OCI-LY3 (cell line): ENCODE results near the gene KLK7.
"Not testable (repeated sequence)": the region's sequence is repeated elsewhere in the genome, so short reads cannot be mapped to it uniquely, and the experiment has no call there.

ENCODE experiments used
- H2AFZ ChIP-seq: fragments of 200-600, 300-600 bp; shearing (Covaris generic); 2 replicates; pipeline ENCODE4 v1.6.0; 2014; ENCODE audit warnings: antibody characterized with exemption, low read depth, low read length
- H3K27ac ChIP-seq: fragments of 200-600, 300-600 bp; sonication (generic); 2 replicates; pipeline ENCODE4 v1.5.1; 2014; ENCODE audit warnings: mild to moderate bottlenecking, low read length, moderate library complexity, mixed read lengths
- H3K27me3 ChIP-seq: fragments of 200-600, 300-600 bp; sonication (generic); 2 replicates; pipeline ENCODE4 v1.6.1; 2014; ENCODE audit warnings: low read depth, low read length, mixed read lengths
- H3K36me3 ChIP-seq: fragments of 200-600, 300-600 bp; sonication (generic); replicated peaks from 2 replicates; pipeline ENCODE3; 2014; ENCODE audit warnings: low read depth, low read length, mixed read lengths
- H3K4me1 ChIP-seq: fragments of 300-600, 200-600 bp; sonication (generic); 2 replicates; pipeline ENCODE4 v1.6.1; 2014; ENCODE audit warnings: low read length, mixed read lengths
- H3K4me2 ChIP-seq: fragments of 200-600, 300-600 bp; sonication (generic); 2 replicates; pipeline ENCODE4 v1.6.1; 2014; ENCODE audit warnings: low read length, mixed read lengths
- H3K4me3 ChIP-seq: fragments of 300-600, 200-600 bp; sonication (generic); 2 replicates; pipeline ENCODE4 v1.5.1; 2014; ENCODE audit warnings: antibody characterized with exemption, mild to moderate bottlenecking, low read length, moderate library complexity
- H3K79me2 ChIP-seq: fragments of 300-600, 200-600 bp; shearing (Covaris generic); 2 replicates; pipeline ENCODE4 v1.6.1; 2014; ENCODE audit warnings: mild to moderate bottlenecking, low read length, mixed read lengths
- H3K9ac ChIP-seq: fragments of 300-600, 200-600 bp; shearing (Covaris generic); 2 replicates; pipeline ENCODE4 v1.6.0; 2014; ENCODE audit warnings: mild to moderate bottlenecking, low read length, moderate library complexity
- H3K9me3 ChIP-seq: fragments of 200-600, 300-600 bp; shearing (Covaris generic); 2 replicates; pipeline ENCODE4 v1.6.1; 2014; ENCODE audit warnings: low read length, mixed read lengths; ENCODE audit not compliant: insufficient read depth
- H4K20me1 ChIP-seq: fragments of 200-600, 300-600 bp; sonication (generic); 2 replicates; pipeline ENCODE4 v1.6.1; 2016; ENCODE audit warnings: low read length, mixed read lengths; ENCODE audit not compliant: insufficient read depth
- CTCF ChIP-seq: fragments of 200-600, 300-600 bp; sonication (generic); IDR thresholded peaks from 2 replicates; pipeline ENCODE4 v1.5.1; 2014; ENCODE audit warnings: antibody characterized with exemption, low read length, low read depth
- EZH2phosphoT487 ChIP-seq: fragments of 200-600 bp; shearing (Covaris generic); IDR thresholded peaks from 2 replicates; pipeline ENCODE4 v1.6.1; 2018; ENCODE audit warnings: antibody characterized with exemption, mixed run types, low read depth

Gene KLK7

GRCh38 chr19:50998686-50999085 lies 15.0 kb upstream of the KLK7 start:
- Histone ChIP-seq H3K79me2 (no peaks in the 10 kb centered on the region), H3K4me1 (no peaks in the 10 kb centered on the region), H3K4me2 (no peak overlapping the region), H3K27me3 (peaks cover 14% of the 10 kb centered on the region), H3K9me3 (no peaks in the 10 kb centered on the region), H2AFZ (no peak overlapping the region), H3K9ac (no peak overlapping the region), H3K27ac (no peak overlapping the region), H4K20me1 (no peaks in the 10 kb centered on the region), H3K36me3 (no peaks in the 10 kb centered on the region), H3K4me3 (no peak overlapping the region)
- no peak for TF ChIP-seq EZH2phosphoT487
- no peak for TF ChIP-seq CTCF

GRCh38 chr19:50998061-50998460 lies 14.3 kb upstream of the KLK7 start:
- H3K4me3 ChIP-seq = no peak overlapping the region
- no peaks in the 10 kb centered on the region for H4K20me1 ChIP-seq
- TF ChIP-seq EZH2phosphoT487 = no peak
- no peak for TF ChIP-seq CTCF
- no peaks in the 10 kb centered on the region for H3K79me2 ChIP-seq
- H3K27me3 ChIP-seq = peaks cover 14% of the 10 kb centered on the region
- H3K9me3 ChIP-seq = no peaks in the 10 kb centered on the region
- H3K9ac ChIP-seq = no peak overlapping the region
- H2AFZ ChIP-seq = no peak overlapping the region
- no peaks in the 10 kb centered on the region for H3K4me1 ChIP-seq
- no peak overlapping the region for H3K27ac ChIP-seq
- no peak overlapping the region for H3K4me2 ChIP-seq
- H3K36me3 ChIP-seq = no peaks in the 10 kb centered on the region

- Histone ChIP-seq H3K4me1 (no peaks in the 10 kb centered on the region), H3K9me3 (no peaks in the 10 kb centered on the region), H3K79me2 (no peaks in the 10 kb centered on the region), H3K27ac (no peak overlapping the region), H3K9ac (no peak overlapping the region), H3K4me3 (no peak overlapping the region), H4K20me1 (no peaks in the 10 kb centered on the region), H3K4me2 (no peak overlapping the region), H3K27me3 (peaks cover 35% of the 10 kb centered on the region), H2AFZ (no peak overlapping the region; the same call in 1 of the 2 replicates), H3K36me3 (no peaks in the 10 kb centered on the region)
- TF ChIP-seq EZH2phosphoT487 = no peak
- no peak for TF ChIP-seq CTCF
Measured at GRCh38 chr19:50994129-50994528, 10.4 kb upstream of the KLK7 start.

- Histone ChIP-seq H4K20me1 (no peaks in the 10 kb centered on the region), H3K9ac (no peak overlapping the region), H3K27me3 (peaks cover 37% of the 10 kb centered on the region), H3K27ac (no peak overlapping the region), H3K4me2 (no peak overlapping the region), H3K9me3 (no peaks in the 10 kb centered on the region), H3K4me3 (no peak overlapping the region), H2AFZ (no peak overlapping the region), H3K36me3 (no peaks in the 10 kb centered on the region), H3K79me2 (no peaks in the 10 kb centered on the region), H3K4me1 (no peaks in the 10 kb centered on the region)
- TF ChIP-seq EZH2phosphoT487 = no peak
- TF ChIP-seq CTCF = no peak
Measured at GRCh38 chr19:50992666-50993035, 8.9 kb upstream of the KLK7 start.

GRCh38 chr19:50984416-50984815 lies 699 bp upstream of the KLK7 start:
- H3K9me3 ChIP-seq, H3K4me2 ChIP-seq, H3K79me2 ChIP-seq, H3K36me3 ChIP-seq, H3K9ac ChIP-seq, H4K20me1 ChIP-seq, H3K27ac ChIP-seq, H3K4me3 ChIP-seq, H2AFZ ChIP-seq, H3K4me1 ChIP-seq: not testable (repeated sequence)
- peaks cover 34% of the 10 kb centered on the region for H3K27me3 ChIP-seq
